Measurements from ENCODE around the gene KLHL25.

KLHL25 gene

GRCh38 chr15:85760531-85761371 lies 34.0 kb downstream of the KLHL25 start:
- no peak for DNase-seq

- DNase-seq = no peak
Observed at GRCh38 chr15:85760049-85760448, 34.7 kb downstream of the KLHL25 start.

DNA sequence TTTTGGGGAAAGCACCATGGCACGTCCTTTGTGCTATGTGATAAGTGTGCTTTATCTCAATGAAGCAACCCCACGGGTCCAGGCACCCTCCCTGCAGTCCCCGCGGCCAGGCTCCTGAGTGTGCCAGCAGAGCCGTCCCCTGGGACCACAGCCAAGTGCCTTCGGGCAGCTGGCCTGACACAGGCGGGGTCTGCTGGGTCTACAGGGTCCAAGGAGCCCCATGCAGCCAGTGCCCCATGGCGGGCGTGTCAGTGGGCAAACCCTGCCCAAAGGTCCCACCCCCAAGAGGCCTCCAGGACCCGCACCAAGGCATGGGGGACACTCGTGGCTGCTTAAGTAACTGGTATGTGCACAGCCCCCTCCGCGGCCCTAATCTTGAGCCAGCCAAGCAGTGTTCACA lies 35.3 kb downstream of the KLHL25 start:
- DNase-seq = no peak

DNA sequence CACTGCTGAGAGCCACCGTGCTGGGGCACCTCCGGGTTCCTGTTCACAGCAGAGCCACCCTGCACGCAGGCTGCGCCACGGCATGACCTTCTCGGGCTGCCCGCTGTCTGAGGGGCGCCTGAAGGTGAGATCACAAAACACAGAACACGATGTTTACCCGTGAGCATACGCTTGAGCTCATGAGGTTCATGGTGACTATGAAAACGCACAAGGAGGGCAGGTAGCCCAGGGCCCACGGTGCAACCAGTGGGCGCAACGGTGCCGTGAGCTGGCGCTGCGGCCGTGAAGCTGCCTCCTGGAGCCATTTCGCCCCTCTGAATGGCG lies 36.1 kb downstream of the KLHL25 start:
- no peak for DNase-seq

- DNase-seq = no peak
Observed at GRCh38 chr15:85757939-85758654, 36.6 kb downstream of the KLHL25 start.

DNA sequence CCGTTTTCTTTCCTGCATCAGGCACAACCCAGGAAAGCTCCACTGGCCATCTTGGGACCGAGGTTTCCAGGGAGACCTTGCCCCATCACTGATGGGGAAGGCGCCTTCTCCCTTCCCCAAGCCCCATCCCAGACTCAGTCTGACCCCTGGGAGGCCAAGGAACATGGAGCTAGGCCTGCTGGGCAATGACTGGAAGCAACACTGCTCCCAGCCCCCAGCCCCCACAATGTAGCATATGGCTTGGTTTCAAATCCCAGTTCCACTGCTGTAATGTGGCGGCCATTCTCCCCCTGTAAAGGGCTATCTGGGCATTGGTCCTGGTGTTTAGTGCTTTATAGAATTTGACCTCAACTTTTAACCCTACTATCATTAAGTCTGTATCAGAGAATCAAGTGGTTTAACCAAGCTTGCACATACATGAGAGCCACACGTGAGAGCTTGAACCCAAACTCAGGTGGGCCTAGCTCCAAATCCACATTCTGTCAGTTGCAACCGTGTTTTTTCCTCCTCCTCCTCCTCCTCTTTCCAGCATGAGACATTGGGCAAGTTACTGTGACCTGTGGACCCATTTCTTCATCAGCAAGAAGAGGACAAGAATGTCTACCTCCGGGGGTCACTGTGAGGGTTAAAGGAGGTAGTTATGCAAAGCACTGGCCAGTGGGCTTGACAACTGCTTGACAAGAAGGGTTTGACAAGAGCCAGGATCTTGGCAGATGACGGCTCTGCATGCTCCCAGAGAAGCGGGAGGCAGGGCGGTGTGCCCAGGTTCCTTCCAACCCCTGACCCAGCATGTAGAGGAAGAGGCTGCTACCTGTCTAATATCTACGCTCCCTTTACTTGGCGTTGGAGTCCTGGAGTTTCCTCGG lies 37.4 kb downstream of the KLHL25 start:
- DNase-seq = no peak

DNA sequence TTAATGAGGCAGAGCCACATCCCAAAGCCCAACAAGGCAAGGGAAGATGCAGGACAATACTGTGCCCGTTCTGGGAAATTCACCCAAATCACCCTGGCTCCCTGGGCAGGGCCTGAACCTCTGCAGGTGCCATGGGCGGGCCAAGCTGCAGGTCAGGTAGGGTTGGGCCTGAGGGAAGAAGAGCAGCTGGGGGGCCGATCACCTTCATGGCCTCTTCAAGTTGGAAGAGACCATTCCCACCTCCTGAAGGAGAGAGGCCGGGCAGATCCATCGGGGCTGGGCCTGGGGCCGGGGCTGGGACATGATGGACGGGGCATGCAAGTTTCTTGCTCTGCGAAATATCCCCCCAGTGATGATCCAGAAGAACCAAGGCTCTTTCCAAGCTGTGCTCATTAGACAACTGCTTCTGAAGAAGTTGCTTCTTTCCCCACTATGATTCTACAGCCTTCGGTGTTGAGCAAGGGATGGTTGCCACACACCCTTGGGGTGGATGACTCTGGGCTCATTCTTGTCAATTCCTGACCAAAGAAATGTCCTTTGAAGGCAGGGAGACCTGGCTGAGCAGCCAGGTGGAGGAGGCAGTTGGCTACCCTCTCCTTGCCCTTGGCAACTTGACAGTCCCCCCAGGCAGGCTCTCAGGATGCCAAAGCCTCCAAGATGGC lies 38.2 kb downstream of the KLHL25 start:
- DNase-seq = no peak

DNA sequence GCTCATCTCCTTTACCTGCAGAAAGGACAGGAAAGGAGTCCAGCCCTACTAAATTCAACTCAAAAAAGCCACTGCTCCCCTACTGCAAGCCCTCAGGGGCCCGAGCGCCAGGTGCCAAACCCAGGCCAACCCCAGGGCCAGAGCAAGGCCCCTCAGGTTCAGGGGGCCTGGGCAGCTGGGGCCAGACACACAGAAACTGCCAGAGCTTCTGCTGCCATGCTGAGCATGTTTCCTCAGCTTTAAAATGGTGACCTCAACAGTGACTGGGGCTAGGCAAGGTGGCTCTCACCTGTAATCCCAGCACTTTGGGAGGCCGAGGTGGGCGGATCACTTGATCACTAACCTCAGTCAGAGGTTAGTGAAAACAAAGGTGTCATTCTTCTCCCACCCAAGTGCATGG lies 38.8 kb downstream of the KLHL25 start:
- no peak for DNase-seq

- no peak for DNase-seq
Observed at GRCh38 chr15:85755471-85755870, 39.3 kb downstream of the KLHL25 start.

DNA sequence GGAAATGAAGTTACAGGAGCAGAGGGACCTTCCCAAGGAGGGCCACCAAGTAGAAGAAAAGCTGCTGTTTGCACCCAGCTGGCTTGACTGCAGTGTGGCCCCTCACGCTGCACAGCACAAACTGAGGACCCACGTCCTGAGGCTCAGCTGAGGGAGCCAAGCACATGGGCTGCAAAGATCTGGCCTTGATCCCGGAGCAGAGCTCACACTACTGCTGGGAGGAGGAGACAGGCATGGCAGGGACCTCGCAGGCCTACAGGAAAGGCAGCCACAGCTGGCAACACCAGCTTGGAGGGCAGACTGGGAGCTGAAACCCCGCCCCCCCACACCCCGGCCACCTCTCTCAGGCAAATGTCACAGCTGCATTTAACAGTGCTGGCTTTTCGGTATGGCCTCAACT lies 39.7 kb downstream of the KLHL25 start:
- DNase-seq = no peak

DNA sequence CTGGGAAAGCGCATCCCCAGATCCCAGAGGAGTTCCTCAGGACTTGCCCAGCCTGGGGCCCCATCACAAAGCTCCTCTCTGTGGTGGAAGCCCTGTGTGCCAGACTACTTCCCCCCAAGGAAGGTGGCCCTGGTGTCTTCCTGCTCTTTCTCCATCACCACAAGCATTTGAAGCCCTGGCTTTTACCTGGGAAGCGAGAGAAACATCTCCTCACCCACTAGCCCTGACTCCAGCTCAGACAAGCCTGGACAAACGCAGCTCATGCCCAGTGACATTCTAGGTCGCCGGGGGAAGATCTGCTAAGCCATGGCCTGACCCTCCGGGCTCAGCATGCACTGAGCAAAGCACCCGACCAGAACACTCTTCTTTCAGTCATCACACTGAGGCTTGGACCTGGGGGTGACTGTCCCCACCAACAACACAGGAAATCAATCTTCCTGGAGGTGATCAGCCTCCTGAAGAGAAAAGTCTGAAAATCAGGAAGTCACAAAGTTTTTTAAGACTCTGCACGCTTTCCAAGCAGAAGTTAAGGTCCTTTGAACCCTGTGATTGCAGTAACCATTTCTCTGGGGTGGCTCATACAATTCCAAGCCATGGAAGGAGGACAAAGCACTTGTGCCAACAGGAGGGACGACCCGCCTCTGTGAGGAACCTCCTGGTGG lies 40.8 kb downstream of the KLHL25 start:
- no peak for DNase-seq

DNA sequence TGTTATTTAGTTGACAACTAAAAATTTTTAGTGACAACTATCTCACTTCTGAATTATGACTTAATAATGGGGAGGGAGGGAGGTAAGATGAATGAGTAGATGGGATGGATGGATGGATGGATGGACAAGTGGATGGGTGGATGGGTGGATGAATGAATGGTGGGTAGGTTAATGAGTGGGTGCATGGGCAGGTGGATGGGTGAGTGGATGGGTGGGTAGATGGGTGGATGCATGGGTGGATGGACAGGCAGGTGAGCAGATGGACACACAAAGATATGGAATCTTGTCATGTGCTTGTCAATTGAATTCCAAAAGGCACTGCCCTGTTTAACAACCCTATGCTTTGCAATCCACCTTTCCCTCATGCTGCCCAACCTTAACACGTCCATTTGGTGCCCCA lies 41.5 kb downstream of the KLHL25 start:
- DNase-seq = no peak

- DNase-seq = no peak
Observed at GRCh38 chr15:85752491-85752961, 42.2 kb downstream of the KLHL25 start.

DNA sequence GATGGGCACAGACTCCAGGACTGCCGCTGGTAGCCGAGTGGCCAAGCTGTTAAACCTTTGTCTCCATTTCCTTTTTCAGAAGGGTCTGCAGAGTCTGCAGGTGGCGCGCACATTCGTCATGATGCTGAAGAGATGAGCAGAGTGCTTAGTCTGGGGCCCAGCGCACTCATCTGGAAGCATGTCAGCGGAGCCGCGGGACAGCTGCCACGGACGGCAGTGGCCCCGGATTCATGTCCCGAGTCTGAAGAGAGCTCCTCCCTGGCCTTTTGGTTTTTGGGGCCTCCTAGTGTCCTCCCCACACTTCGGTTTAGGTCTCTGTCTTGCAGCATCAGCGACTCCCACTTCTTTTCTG lies 42.6 kb downstream of the KLHL25 start:
- DNase-seq = no peak

- DNase-seq = no peak
Observed at GRCh38 chr15:85751291-85752123, 43.2 kb downstream of the KLHL25 start.

- DNase-seq = no peak
Observed at GRCh38 chr15:85750319-85751290, 44.1 kb downstream of the KLHL25 start.

DNA sequence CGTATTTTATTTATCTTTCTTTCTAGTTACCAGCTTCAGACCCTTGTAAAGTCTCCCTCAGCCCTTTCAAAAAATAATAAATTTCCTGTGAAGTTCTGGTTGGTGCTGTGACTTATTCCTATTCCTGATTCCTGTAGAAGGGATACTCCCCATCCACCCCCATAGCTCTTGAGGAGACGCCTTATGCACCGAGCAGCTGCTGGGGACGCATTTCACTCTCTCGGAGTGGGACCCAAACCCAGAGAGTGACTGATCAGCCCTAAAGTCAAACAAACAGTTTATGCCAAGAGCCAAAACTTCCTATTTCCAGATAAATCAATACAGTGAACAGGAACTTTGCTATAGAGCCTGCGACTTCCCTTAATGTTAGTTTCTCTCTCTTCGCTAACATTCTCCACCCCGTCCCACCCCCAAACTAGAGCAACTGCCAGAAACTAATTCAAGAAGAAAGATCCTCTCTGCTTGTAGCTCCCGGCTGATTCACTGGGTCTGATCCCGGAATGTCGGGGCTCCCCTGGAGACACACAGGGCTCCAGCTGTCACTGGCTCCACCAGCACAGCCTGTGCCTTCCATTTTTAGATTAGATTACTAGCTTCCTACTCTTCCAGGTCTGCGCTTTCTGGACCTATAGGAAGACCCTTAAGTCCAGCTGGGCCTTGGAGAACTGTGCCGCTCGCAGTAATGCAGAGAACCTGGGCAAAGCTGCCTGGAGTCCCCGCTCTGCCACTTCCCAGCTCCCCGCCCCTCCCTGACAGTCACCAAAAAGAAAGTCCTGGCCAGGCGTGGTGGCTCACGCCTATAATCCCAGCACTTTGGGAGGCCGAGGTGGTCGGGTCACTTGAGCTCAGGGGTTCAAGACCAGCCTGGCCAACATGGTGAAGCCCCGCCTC lies 45.2 kb downstream of the KLHL25 start:
- DNase-seq = no peak

- no peak for DNase-seq
Observed at GRCh38 chr15:85748729-85749128, 46.0 kb downstream of the KLHL25 start.

DNA sequence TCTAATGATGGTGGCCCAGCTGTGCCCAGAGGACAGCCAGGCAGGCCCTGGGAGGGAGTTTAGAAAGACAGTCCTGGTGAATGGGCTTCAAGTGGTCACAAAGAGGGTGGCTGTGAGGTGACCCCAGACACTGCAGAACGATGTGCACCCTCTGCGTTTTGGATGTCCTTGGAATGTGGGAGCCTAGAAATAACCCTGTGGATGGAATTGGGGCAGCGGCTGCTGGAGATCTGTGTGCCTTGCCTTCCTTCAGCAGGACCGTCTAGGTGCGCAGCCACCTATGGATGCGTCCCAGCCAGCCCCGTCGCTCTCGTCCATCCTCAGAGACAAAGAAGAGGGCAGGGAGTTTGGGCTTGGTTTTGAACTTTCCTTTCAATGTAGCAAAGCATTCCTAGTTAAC lies 46.5 kb downstream of the KLHL25 start:
- DNase-seq = no peak

Data from stimulated activated CD8-positive, alpha-beta memory T cell treated with anti-CD3 and anti-CD28 coated beads, Interleukin-4, amount 100 ng/mL, for 48 hours (primary cell).